GM13976 (cell line): ENCODE results near the gene RAB10.

Experiments
- DNase-seq: peaks from one replicate; pipeline ENCODE4 v3.0.0; 2012; ENCODE audit warnings: low spot score
- CTCF ChIP-seq: IDR thresholded peaks from 2 replicates; pipeline ENCODE4 v1.5.1; 2012; ENCODE audit warnings: borderline replicate concordance, mild to moderate bottlenecking; ENCODE audit not compliant: insufficient read depth; ENCODE audit errors: extremely low read depth, missing control alignments, control extremely low read depth
- in situ Hi-C: fragments of 300-500 bp; cut with MboI; formaldehyde crosslinking; loops from one replicate; pipeline ENCODE4 v1.12.0; 2022; ENCODE audit warnings: low sequenced_read_pairs, mixed read lengths, inconsistent platforms; ENCODE audit not compliant: unreplicated experiment

RAB10 gene

GRCh38 chr2:26033818-26034636 is at the start of gene RAB10:
Gene RAB10 (plus strand): TSS chr2:26034084. CDS start chr2:26034609, 525 bp downstream.
- TF ChIP-seq CTCF = no peak
- in situ Hi-C loops = no loop called here
- peak; percentile 99 for DNase-seq

GRCh38 chr2:25988134-25988533 is 45.8 kb upstream of the RAB10 start:
- DNase-seq = no peak
- no peak for TF ChIP-seq CTCF
- in situ Hi-C loops = loop anchor here (25.0 kb wide), 1 partner anchor 349 kb away; the partner anchor contains the start of genes ADGRF3 and SELENOI

- no peak for TF ChIP-seq CTCF
- in situ Hi-C loops = loop anchor here (25.0 kb wide), 1 partner anchor 348 kb away; the partner anchor contains the start of genes ADGRF3 and SELENOI
- no peak for DNase-seq
These were observed 44.7 kb upstream of the RAB10 start for GRCh38 chr2:25989154-25989553.

- no peak for TF ChIP-seq CTCF
- in situ Hi-C loops = loop anchor here (10.0 to 25.0 kb wide), 2 partner anchors 153 to 345 kb away; partner anchors contain the start of genes ADGRF3 and SELENOI
- no peak for DNase-seq
These were observed 41.9 kb upstream of the RAB10 start for GRCh38 chr2:25991965-25992364.

- no peak for DNase-seq
- no peak for TF ChIP-seq CTCF
- in situ Hi-C loops = loop anchor here (10.0 to 25.0 kb wide), 2 partner anchors 152 to 345 kb away; partner anchors contain the start of genes ADGRF3 and SELENOI
These were observed 41.3 kb upstream of the RAB10 start for GRCh38 chr2:25992556-25992955.

- no peak for TF ChIP-seq CTCF
- in situ Hi-C loops = loop anchor here (10.0 to 25.0 kb wide), 2 partner anchors 152 to 344 kb away; partner anchors contain the start of genes ADGRF3 and SELENOI
- DNase-seq = no peak
These were observed 40.8 kb upstream of the RAB10 start for GRCh38 chr2:25993049-25993448.
